Stimulated activated naive B cell treated with anti-CD40 and anti-IgM and Interleukin-4, amounts not matched to agents 10 μg/mL and 1 μg/mL and 100 μg/mL, for 72 hours (primary cell): Measurements from ENCODE around the gene BRSK2.
"Not testable (repeated sequence)": the region's sequence is repeated elsewhere in the genome, so short reads cannot be mapped to it uniquely, and the experiment has no call there.

Source experiments
- ATAC-seq, 2 donors: fragments of 150-1000 bp; cut with Tn5 transposase; replicated peaks; 2 replicates each; pipeline ENCODE4 v1.10.0; 2021; ENCODE audit warnings: moderate library complexity in 1 of 2
- DNase-seq: peaks from one replicate; pipeline ENCODE4 v3.0.0; 2021
- H3K27ac Mint-ChIP-seq: one replicate; pipeline ENCODE4 v1.8.0; 2022; ENCODE audit warnings: mild to moderate bottlenecking, mixed read lengths
- H3K27me3 Mint-ChIP-seq, 2 donors: one replicate each; pipeline ENCODE4 v1.8.0; 2022; ENCODE audit warnings: mixed read lengths in 2 of 2
- H3K36me3 Mint-ChIP-seq, 2 donors: one replicate each; pipeline ENCODE4 v1.8.0; 2022; ENCODE audit warnings: mixed read lengths in 2 of 2, mild to moderate bottlenecking in 1 of 2
- H3K4me1 Mint-ChIP-seq, 2 donors: one replicate each; pipeline ENCODE4 v1.8.0; 2022; ENCODE audit warnings: mixed read lengths in 2 of 2, mild to moderate bottlenecking in 1 of 2
- H3K4me3 Mint-ChIP-seq, 2 donors: one replicate each; pipeline ENCODE4 v1.8.0; 2022; ENCODE audit warnings: mild to moderate bottlenecking in 2 of 2, mixed read lengths in 2 of 2, moderate library complexity in 1 of 2
- H3K9me3 Mint-ChIP-seq, 2 donors: one replicate each; pipeline ENCODE4 v1.8.0; 2022; ENCODE audit warnings: mixed read lengths in 2 of 2, mild to moderate bottlenecking in 1 of 2

BRSK2 gene

DNA sequence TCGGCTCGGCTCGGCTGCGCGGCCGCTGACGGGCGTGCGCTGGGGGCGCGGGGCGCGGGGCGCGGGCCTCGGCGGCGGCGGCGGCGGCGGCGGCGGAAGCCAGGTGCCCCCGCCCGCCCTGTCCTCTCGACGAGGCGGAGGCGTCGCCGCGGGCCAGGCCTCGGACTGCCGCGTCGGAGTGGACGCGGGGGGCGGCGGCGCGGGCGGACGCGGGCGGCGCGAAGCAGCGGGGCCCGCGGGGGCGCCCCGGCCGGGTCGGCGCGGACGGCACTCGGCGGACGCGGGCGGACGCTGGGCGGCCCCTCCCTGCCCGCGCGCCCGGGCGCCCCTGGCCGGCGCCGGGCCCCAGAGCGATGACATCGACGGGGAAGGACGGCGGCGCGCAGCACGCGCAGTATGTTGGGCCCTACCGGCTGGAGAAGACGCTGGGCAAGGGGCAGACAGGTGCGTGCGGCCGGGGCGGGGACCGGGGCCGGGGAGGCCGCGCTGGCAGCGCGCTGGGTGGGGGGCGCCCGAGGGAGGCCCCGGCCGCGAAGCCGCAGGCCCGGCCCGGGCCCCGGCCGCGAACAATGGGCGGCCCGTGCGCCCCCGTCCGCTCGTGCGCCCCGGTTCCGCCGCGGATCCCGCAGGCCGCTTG, at the start of gene BRSK2:
Gene BRSK2 (plus strand): TSS at position 3 of the 637 bp plus-strand sequence. CDS start 351 bp downstream, at position 354.
- H3K36me3 Mint-ChIP-seq = no peaks in the 10 kb centered on the region
- H3K27me3 Mint-ChIP-seq = peaks cover 32 to 54% of the 10 kb centered on the region in 2 donors
- ATAC-seq (no peak), DNase-seq (no peak)
- no peak within 1 kb of the TSS for H3K27ac Mint-ChIP-seq
- peaks cover 0 to 2% of the 10 kb centered on the region in 2 donors for H3K9me3 Mint-ChIP-seq
- H3K4me3 Mint-ChIP-seq = peak within 1 kb of the TSS; percentile 77 to 82
- H3K4me1 Mint-ChIP-seq = peaks cover 16 to 26% of the 10 kb centered on the region in 2 donors

- Mint-ChIP-seq H3K27me3 (peaks cover 0 to 10% of the 10 kb centered on the region in 2 donors), H3K9me3 (peaks cover 9% of the 10 kb centered on the region in 2 donors), H3K27ac (no peak overlapping the region), H3K36me3 (peaks cover 6 to 10% of the 10 kb centered on the region in 2 donors), H3K4me1 (peaks cover 8 to 17% of the 10 kb centered on the region in 2 donors), H3K4me3 (no peak overlapping the region)
- DNase-seq = no peak
- no peak for ATAC-seq
Observed at GRCh38 chr11:1340111-1340510, 49.6 kb upstream of the BRSK2 start.

GRCh38 chr11:1341226-1341625, 48.5 kb upstream of the BRSK2 start:
- H3K36me3 Mint-ChIP-seq = peaks cover 6 to 10% of the 10 kb centered on the region in 2 donors
- not testable (repeated sequence) for H3K9me3 Mint-ChIP-seq, H3K4me1 Mint-ChIP-seq, H3K27me3 Mint-ChIP-seq, H3K4me3 Mint-ChIP-seq, ATAC-seq, DNase-seq, H3K27ac Mint-ChIP-seq

DNA sequence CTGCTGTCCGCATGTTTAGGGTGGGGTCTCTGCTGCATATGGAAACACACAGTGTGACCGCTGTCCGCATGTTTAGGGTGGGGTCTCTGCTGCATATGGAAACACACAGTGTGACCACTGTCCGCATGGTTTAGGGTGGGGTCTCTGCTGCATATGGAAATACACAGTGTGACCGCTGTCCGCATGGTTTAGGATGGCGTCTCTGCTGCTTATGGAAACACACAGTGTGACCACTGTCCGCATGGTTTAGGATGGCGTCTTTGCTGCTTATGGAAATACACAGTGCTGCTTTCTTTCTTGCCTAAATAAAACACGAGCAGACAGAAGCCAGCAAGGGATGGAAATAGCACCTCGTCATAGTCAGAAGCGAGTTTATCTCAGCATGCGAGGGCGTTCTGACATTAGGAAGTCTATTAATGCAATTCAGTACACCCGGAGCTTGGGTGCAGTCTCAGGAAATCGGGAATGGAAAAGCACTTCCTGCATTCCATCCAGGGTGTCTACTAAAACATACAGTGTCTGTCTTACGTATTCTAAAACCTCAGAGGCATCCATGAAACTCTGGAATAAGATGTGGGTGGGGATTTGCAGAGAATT, 47.7 kb upstream of the BRSK2 start:
- Mint-ChIP-seq H3K9me3 (peaks cover 9% of the 10 kb centered on the region in 2 donors), H3K36me3 (peaks cover 6 to 10% of the 10 kb centered on the region in 2 donors), H3K4me1 (peaks cover 4 to 10% of the 10 kb centered on the region in 2 donors), H3K27ac (no peak overlapping the region), H3K27me3 (peaks cover 5 to 10% of the 10 kb centered on the region in 2 donors), H3K4me3 (no peak overlapping the region)
- ATAC-seq (peak in 1 of 2 donors; percentile 27), DNase-seq (no peak)

- ATAC-seq (no peak), DNase-seq (no peak)
- Mint-ChIP-seq H3K4me3 (no peak overlapping the region), H3K4me1 (peaks cover 1 to 6% of the 10 kb centered on the region in 2 donors), H3K36me3 (peaks cover 3 to 7% of the 10 kb centered on the region in 2 donors), H3K27me3 (peaks cover 5 to 6% of the 10 kb centered on the region in 2 donors), H3K27ac (no peak overlapping the region), H3K9me3 (peaks cover 6 to 7% of the 10 kb centered on the region in 2 donors)
Observed at GRCh38 chr11:1342946-1343345, 46.8 kb upstream of the BRSK2 start.

GRCh38 chr11:1343391-1344055, 46.2 kb upstream of the BRSK2 start:
- Mint-ChIP-seq H3K27me3 (peaks cover under 1 to 5% of the 10 kb centered on the region in 2 donors), H3K27ac (no peak overlapping the region), H3K4me1 (peaks cover 0 to under 1% of the 10 kb centered on the region in 2 donors), H3K36me3 (peaks cover under 1 to 1% of the 10 kb centered on the region in 2 donors), H3K9me3 (peaks cover 0 to under 1% of the 10 kb centered on the region in 2 donors), H3K4me3 (no peak overlapping the region)
- no peak for DNase-seq
- no peak for ATAC-seq

DNA sequence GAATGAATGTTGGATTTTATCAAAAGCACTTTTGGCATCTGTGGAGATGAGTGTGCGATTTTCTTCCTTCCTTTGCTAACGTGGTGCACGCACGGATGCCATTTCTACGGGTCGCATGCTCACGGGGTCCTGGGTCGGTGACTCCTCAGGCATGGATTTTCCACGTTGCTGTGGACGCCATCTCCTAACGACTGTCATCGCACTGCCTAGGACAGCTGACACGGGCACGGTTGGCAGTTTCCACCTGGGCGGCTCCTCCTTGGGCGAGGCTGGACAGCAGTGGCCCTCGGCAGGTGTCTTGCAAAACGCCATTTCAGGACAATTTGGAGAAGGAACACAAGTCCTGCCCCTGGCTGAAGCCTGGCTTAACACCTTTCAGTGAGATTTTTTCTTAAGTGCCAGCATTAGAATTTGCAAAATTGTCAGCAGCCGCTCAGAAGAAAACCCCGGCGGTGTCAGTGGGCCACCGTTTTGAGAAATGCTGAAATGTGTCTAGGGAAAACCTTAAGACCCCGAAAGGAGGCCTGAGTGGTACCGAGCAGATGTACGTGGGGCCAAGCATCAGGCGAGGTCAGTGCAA, 45.6 kb upstream of the BRSK2 start:
- DNase-seq (no peak), ATAC-seq (no peak)
- H3K4me3 Mint-ChIP-seq = no peak overlapping the region
- no peaks in the 10 kb centered on the region for H3K9me3 Mint-ChIP-seq
- H3K27me3 Mint-ChIP-seq = peaks cover 0 to 5% of the 10 kb centered on the region in 2 donors
- H3K27ac Mint-ChIP-seq = no peak overlapping the region
- H3K36me3 Mint-ChIP-seq = no peaks in the 10 kb centered on the region
- no peaks in the 10 kb centered on the region for H3K4me1 Mint-ChIP-seq

DNA sequence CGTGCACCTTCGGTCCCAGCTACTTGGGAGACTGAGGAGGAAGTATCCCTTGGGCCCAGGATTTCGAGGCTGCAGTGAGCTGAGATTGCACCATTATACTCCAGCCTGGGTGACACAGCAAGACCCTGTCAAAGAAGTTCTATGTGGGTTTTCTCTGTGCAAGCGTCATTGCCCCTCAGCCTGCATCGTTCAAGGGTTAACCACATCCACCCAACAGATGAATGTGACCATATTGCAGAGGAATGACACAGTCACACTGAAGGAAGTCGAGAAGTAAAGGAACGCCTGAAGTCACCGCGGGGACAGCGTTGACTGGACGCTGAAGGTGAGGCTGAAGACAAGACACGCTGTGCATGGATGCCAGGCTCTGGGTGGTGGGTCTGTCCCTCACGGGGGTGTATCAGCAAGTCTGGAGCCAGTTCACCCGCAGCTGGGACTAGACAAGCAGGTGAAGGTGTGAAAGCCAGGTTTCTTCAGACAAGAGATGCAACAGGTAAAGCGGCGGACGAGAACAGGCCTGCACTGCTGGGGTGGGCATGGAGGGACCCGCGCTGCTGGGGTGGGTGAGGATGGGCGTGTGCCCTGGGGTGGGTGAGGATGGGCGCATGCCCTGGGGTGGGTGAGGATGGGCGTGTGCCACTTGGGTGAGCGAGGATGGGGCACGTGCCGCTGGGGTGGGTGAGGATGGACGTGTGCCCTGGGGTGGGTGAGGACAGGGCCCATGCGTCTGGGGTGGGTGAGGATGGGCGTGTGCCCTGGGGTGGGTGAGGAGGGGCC, 43.8 kb upstream of the BRSK2 start:
- H3K27me3 Mint-ChIP-seq = peaks cover 0 to 5% of the 10 kb centered on the region in 2 donors
- H3K9me3 Mint-ChIP-seq = no peaks in the 10 kb centered on the region
- H3K4me3 Mint-ChIP-seq = no peak overlapping the region
- H3K27ac Mint-ChIP-seq = no peak overlapping the region
- ATAC-seq (no peak), DNase-seq (no peak)
- no peaks in the 10 kb centered on the region for H3K36me3 Mint-ChIP-seq
- H3K4me1 Mint-ChIP-seq = no peaks in the 10 kb centered on the region

DNA sequence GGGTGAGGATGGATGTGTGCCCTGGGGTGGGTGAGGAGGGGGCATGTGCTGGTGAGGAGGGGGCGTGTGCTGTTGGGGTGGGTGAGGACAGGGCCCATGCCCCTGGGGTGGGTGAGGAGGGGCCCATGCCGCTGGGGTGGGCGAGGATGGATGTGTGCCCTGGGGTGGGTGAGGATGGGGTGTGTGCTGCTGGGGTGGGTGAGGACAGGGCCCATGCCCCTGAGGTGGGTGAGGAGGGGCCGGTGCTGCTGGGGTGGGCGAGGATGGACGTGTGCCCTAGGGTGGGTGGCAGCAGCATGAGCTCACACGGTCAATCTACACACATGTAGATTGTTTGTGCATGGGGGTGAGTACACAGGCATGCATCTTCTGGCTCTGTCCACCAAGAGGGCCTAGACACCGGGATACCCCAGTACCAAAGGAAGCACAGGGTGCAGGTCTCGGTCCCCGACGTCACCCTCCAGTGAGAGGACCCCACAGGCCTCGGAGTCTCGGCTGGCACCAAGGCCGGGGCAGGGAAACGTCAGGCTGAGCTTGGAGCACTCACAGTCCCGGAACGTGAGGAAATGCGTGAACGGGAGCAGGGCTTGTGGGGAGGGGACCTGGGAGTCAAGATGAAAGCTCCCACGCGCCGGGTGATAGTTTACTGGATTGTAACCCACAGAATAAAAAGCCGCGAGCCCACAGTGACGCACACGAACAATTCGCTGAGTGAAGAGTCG, 42.9 kb upstream of the BRSK2 start:
- Mint-ChIP-seq H3K4me1 (peaks cover 0 to 2% of the 10 kb centered on the region in 2 donors), H3K27me3 (peaks cover 0 to 5% of the 10 kb centered on the region in 2 donors), H3K27ac (no peak overlapping the region), H3K36me3 (no peaks in the 10 kb centered on the region), H3K4me3 (no peak overlapping the region), H3K9me3 (no peaks in the 10 kb centered on the region)
- DNase-seq = no peak
- ATAC-seq = no peak

- H3K4me1 Mint-ChIP-seq, ATAC-seq, H3K9me3 Mint-ChIP-seq, H3K4me3 Mint-ChIP-seq, DNase-seq, H3K27ac Mint-ChIP-seq, H3K27me3 Mint-ChIP-seq, H3K36me3 Mint-ChIP-seq: not testable (repeated sequence)
Observed at GRCh38 chr11:1347411-1347999, 42.2 kb upstream of the BRSK2 start.

- H3K9me3 Mint-ChIP-seq = no peaks in the 10 kb centered on the region
- peaks cover 0 to 2% of the 10 kb centered on the region in 2 donors for H3K4me1 Mint-ChIP-seq
- H3K4me3 Mint-ChIP-seq = no peak overlapping the region
- peaks cover 0 to 9% of the 10 kb centered on the region in 2 donors for H3K27me3 Mint-ChIP-seq
- H3K27ac Mint-ChIP-seq = no peak overlapping the region
- H3K36me3 Mint-ChIP-seq = no peaks in the 10 kb centered on the region
- DNase-seq (no peak), ATAC-seq (no peak)
Observed at GRCh38 chr11:1348146-1348795, 41.5 kb upstream of the BRSK2 start.

- ATAC-seq (no peak), DNase-seq (no peak)
- Mint-ChIP-seq H3K27me3 (peaks cover 0 to 12% of the 10 kb centered on the region in 2 donors), H3K36me3 (no peaks in the 10 kb centered on the region), H3K27ac (no peak overlapping the region), H3K4me3 (no peak overlapping the region), H3K9me3 (no peaks in the 10 kb centered on the region), H3K4me1 (peaks cover 0 to 2% of the 10 kb centered on the region in 2 donors)
Observed at GRCh38 chr11:1348796-1349326, 40.9 kb upstream of the BRSK2 start.
